LNCAP (cell line): ENCODE data around the gene AHDC1.

ENCODE experiments used
- TF ChIP-seq, protein P1 (sequence below): fragments of 450-650 bp; IDR thresholded peaks from 2 replicates; pipeline ENCODE4 v1.5.1; 2017; ENCODE audit warnings: mild to moderate bottlenecking

Gene AHDC1

DNA sequence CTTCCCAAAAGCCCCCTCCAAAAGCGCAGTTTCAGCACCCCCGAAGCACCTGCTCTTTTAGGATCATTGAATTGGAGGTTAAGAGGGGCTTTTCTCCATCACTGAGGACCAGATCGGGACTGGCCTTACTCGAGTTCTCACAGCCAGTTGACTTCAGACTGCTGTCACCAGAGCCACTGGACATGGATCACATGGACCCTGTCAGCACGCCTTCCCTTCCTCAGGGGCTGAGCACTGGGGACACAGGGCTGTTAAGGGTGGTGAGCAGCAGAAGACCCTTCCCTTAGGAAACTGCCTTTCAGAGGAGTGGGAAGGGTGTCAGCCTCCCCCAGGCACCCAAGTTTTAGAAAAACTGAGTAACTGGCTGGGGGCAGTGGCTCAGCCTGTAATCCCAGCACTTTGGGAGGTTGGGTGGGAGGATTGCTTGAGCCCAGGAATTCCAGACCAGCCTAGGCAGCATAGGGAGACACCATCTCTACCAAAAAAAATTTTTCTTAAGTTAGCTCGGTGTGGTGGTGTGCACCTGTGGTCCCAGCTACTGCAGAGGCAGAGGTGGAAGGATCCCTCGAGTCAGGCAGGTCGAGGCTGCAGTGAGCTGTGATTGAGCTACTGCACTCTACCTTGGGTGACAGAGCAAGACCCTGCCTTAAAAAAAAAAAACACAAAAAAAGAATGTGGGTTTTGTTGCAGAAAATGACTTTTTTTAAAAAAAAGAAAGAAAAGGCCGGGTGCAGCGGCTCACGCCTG is 31.6 kb upstream of the AHDC1 start:
- TF ChIP-seq, protein P1, sequence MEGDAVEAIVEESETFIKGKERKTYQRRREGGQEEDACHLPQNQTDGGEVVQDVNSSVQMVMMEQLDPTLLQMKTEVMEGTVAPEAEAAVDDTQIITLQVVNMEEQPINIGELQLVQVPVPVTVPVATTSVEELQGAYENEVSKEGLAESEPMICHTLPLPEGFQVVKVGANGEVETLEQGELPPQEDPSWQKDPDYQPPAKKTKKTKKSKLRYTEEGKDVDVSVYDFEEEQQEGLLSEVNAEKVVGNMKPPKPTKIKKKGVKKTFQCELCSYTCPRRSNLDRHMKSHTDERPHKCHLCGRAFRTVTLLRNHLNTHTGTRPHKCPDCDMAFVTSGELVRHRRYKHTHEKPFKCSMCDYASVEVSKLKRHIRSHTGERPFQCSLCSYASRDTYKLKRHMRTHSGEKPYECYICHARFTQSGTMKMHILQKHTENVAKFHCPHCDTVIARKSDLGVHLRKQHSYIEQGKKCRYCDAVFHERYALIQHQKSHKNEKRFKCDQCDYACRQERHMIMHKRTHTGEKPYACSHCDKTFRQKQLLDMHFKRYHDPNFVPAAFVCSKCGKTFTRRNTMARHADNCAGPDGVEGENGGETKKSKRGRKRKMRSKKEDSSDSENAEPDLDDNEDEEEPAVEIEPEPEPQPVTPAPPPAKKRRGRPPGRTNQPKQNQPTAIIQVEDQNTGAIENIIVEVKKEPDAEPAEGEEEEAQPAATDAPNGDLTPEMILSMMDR: no peak

DNA sequence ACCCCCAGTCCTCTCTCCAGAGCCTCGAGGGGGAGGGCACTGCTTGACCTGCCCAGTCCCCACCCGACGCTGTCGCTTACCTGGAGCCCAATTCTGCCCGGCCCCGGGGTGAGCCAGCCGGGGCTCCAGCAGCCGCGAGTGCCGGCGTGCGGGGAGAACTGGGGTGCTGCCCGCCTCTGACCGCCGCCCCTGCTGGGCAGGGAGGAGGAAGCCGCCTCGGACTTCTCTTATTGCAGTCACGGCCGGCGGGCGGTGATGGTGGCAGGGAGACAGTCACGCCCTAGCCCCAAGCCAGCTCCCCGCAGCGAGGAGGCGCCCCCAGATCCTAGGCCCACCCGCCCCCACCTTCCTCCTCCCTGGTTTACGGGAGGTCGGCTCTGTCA is 31.0 kb upstream of the AHDC1 start, which contains the start of gene FGR:
Gene FGR (minus strand): TSS at position 201 of the 383 bp plus-strand sequence. CDS start 11,269 bp downstream, outside the sequence.
- TF ChIP-seq, protein P1: no peak

DNA sequence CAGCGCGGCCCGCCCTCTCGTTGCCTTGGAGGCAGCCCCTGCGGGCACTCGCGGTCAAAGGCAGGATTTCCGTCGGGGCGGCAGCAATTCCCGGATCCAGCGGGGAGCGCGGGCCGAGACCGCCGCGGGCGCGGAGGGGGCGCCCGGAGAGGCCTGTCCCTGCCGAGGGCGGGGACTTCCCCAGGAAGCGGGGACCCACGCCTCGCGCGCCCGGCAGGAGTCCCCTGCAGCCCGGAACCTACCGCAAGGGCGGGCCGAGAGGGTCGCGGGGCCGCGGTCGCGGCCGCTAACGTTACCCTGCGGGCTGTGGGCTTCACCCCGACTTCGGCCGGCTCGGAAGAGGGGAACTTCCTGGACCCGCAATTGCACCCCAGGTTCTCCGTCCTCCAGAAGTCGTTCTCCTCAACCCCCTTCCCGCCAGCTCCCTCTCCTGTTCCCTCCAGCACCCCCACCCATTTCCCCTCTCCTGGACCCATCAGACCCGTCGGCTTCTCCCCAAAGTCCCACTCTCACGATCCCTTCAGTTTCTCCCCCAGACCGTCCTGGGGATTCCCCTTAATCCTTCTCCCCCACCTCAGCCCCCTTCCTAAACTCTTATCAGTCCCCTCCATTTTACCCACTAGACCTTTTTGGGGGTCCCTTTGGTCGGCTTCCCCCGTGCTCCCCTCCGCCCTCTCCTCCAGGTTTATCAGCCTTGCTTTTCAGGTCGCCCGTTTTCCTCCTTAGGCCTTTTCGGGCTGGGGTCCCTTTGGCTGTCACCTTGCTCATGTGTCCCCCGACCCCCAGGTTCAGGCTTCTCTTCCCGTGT is 30.4 kb upstream of the AHDC1 start:
- TF ChIP-seq, protein P1: no peak

DNA sequence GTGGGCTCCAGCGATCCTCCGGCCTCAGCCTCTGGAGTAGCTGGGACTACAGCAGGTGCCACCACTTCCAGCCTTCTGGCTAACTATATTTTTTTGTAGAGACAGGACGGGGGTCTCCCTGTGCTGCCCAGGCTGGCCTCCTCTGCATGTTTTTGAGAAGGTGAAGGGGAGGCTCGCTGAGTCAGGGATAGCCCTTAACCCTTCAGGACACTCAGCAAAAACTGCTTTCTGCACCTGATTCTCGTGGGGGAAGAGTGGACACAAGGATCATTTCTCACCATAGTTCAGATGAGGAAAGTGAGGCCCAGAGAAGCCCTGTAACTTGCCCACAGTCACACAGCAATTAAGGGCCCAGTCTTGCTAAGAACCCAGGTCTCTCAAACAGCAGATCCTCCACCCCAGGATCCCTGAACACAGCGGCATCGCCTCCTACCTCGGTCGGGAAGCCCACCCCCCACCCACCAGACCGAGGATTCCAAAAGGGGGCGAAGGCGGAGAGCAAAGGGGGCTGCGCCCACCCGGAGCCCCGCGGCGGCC is 29.8 kb upstream of the AHDC1 start:
- TF ChIP-seq, protein P1: no peak

DNA sequence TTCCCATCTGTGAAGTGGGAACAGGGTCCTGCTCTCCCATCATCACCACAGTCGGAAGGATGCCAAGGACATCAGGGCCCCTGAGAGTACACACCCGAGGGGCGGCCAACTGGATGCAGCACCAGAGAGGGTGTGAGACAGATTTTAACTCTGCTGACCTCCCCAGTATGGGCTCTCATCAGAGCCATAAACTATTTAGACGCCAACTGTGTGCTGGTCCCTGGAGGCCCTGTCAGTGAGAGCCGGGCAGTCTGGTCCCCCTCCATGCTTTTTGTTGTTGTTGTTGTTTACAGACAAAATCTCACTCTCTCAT is 29.3 kb upstream of the AHDC1 start:
- TF ChIP-seq, protein P1: no peak

DNA sequence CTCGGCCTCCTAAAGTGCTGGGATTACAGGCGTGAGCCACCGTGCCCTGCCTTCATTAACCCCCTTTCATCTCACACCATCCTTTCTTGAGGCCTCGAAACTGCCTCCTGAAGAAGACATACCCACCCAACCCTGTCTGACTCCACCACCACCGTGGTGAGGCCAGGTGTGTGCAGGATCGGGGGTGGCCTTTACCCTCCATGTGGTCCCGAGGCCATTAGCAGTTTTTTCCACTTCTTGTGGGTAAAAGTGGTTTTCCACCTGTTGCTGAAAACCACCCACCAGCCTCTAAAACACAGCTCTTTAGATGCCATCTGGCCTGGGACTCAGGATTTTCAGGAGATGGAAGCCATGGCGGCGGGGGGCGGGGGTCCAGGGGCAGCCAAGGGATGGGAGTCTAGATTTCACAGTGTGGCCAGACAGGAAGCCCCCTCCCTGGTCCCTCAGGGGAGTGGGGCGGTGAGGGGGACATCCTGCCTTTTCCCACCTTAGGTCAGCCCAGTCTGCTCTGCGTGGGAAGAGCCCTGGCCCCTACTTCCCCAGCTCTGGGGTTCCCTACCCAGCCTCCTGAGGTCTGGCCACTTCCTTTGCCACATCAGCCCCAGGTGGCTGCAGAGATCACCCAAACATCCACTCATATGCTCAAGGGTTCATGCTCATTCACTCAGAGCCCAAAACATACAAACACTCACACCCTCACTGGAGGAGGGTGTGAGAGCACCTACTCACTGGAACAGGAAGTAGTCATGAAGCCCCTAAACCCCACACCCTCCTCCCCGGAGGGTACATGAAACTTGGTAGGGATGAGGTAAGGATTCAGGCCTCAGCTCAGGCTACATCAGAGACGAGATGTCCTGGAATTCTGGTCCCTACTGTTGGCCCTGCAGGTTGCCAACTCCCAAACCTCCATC is 28.7 kb upstream of the AHDC1 start:
- TF ChIP-seq, protein P1: no peak
